Adrenal gland (tissue), 12 donors: ENCODE results near the gene STAB2. TPM values are rescaled to one million over a fixed set of nuclear protein-coding genes. Genes with fewer than 3 reads are reported as not detected.
A peak's percentile ranks its signal among the peaks of the same experiment; 100 is the strongest.

Experiments used
- DNase-seq, 7 donors: peaks; one replicate each; pipeline ENCODE4 v3.0.0-alpha.2; 2019 to 2020
- H3K27ac ChIP-seq, 5 donors: fragments of 200-600 bp; sonication (generic) in 4 of 5; 1 replicate in 3 of 5; 2 replicates in 2 of 5; pipeline versions ENCODE4 v1.5.1 to v1.8.0; 2016 to 2020; ENCODE audit warnings: mild to moderate bottlenecking in 1 of 5
- H3K27me3 ChIP-seq: fragments of 200-600 bp; 2 replicates; pipeline ENCODE4 v1.8.0; 2021
- H3K36me3 ChIP-seq, 2 donors: fragments of 200-600 bp; replicated peaks in 1 of 2; 1 replicate in 1 of 2; 2 replicates in 1 of 2; pipeline versions ENCODE4 v1.5.1 to v1.8.0; 2018 to 2022
- H3K4me1 ChIP-seq, 2 donors: fragments of 200-600 bp; replicated peaks in 1 of 2; 1 replicate in 1 of 2; 2 replicates in 1 of 2; pipeline versions ENCODE4 v1.5.1 to v1.8.0; 2018 to 2021
- H3K4me3 ChIP-seq, 4 donors: fragments of 200-600 bp; sonication (generic) in 3 of 4; one replicate each; pipeline ENCODE4 v1.5.1; 2016 to 2018
- H3K9me3 ChIP-seq, 3 donors: fragments of 200-600 bp; sonication (generic) in 1 of 3; replicated peaks in 1 of 3; 1 replicate in 2 of 3; 2 replicates in 1 of 3; pipeline versions ENCODE4 v1.5.1 to v1.8.0; 2016 to 2021
- CTCF ChIP-seq, 6 experiments: fragments of 450-650 bp in 4 of 6; fragments of 200-600 bp in 2 of 6; sonication (generic) in 1 of 6; IDR thresholded peaks; 1 replicate in 5 of 6; 2 replicates in 1 of 6; pipeline versions ENCODE4 v1.5.1 to v1.8.0; 2016 to 2021; ENCODE audit warnings: antibody characterized with exemption in 6 of 6, mild to moderate bottlenecking in 2 of 6, moderate library complexity in 1 of 6
- POLR2A ChIP-seq, 2 donors: fragments of 450-650 bp; IDR thresholded peaks; one replicate each; pipeline ENCODE4 v1.6.1; 2017; ENCODE audit warnings: antibody characterized with exemption in 2 of 2, mild to moderate bottlenecking in 2 of 2, moderate library complexity in 1 of 2
- WGBS, 4 donors: extraction: QIAGEN DNeasy Blood & Tissue Kit in 2 of 4; methylation state at CpG; one replicate each; pipeline versions ENCODE4 v1.1.5 to v1.1.7; 2013 to 2017; 5-methylcytosine and 5-hydroxymethylcytosine counted together
- intact Hi-C, 2 donors: fragments of 100-400 bp; cut with DNase I; formaldehyde crosslinking; loops; one replicate each; pipeline versions ENCODE4 v1.14.1 to v1.15.0; 2022 to 2023
- polyA plus RNA-seq, 3 donors: library from polyadenylated mRNA; stranded (reverse); fragments of 200-250 nt in 2 of 3; fragments of 350-450 nt in 1 of 3; fragmentation: Illumina TruSeq in 1 of 3; extraction: RNeasy Lipid Tissue Mini Kit (QIAGEN cat#74804) in 1 of 3; gene quantifications; one replicate each; pipeline ENCODE4 v1.2.3, GENCODE V29; 2013 to 2014
- total RNA-seq, 9 donors: library from RNA; depleted of rRNA in 4 of 9; stranded (reverse); fragments of >200 nt in 4 of 9; fragments of 120-200 nt in 1 of 9; fragmentation: NEBNext Ultra II Directional in 1 of 9; extraction: Animal tissue kit (Norgen Biotek cat#: 25700) in 1 of 9; gene quantifications; one replicate each; pipeline versions ENCODE4 v1.1.0 to v1.2.4, GENCODE V29; 2013 to 2023
- donor health status: healthy with polysubstance abuse.
- donor health status: Bipolar disorder and iron deficiency.
- donor health status: DM: yes; HTN: yes; CAD: no.
- donor health status: DM: no; HTN: no; CAD: no.
- donor health status: DM: no; HTN: no; CAD: no.
- donor health status: DM: yes; HTN: yes; CAD: no.

The STAB2 gene
- total and polyA plus RNA-seq, 12 donors: 0.02 to 2.1 (median 0.27) TPM; not detected in 1

- Histone ChIP-seq H3K27ac (no peak overlapping the region), H3K9me3 (no peaks in the 10 kb centered on the region), H3K36me3 (no peaks in the 10 kb centered on the region), H3K4me1 (no peaks in the 10 kb centered on the region), H3K27me3 (no peaks in the 10 kb centered on the region), H3K4me3 (no peak overlapping the region)
- intact Hi-C loops: no loop called here
- no peak for DNase-seq
- 53 to 80% (median 72%) methylated on average over 4 to 8 of the region's 8 CpGs for WGBS, 4 donors
- TF ChIP-seq POLR2A (IDR thresholded peaks at IDR 0.05) (no peak), CTCF (IDR thresholded peaks at IDR 0.05) (no peak)
These were observed 90.3 kb downstream of the STAB2 start for GRCh38 chr12:103677341-103677740.

GRCh38 chr12:103677905-103678304 is 90.8 kb downstream of the STAB2 start:
- intact Hi-C loops: no loop called here
- Histone ChIP-seq H3K4me1 (no peaks in the 10 kb centered on the region), H3K4me3 (no peak overlapping the region), H3K9me3 (no peaks in the 10 kb centered on the region), H3K27ac (no peak overlapping the region), H3K27me3 (no peaks in the 10 kb centered on the region), H3K36me3 (no peaks in the 10 kb centered on the region)
- no peak for TF ChIP-seq CTCF (IDR thresholded peaks at IDR 0.05)
- no peak for TF ChIP-seq POLR2A (IDR thresholded peaks at IDR 0.05)
- no peak for DNase-seq
- WGBS, 4 donors: 66 to 89% (median 86%) methylated on average over 2 of the region's 2 CpGs

- DNase-seq: no peak
- no peak overlapping the region for H3K27ac ChIP-seq
- TF ChIP-seq CTCF (IDR thresholded peaks at IDR 0.05) (no peak), POLR2A (IDR thresholded peaks at IDR 0.05) (no peak)
These were observed 92.5 kb downstream of the STAB2 start for GRCh38 chr12:103679421-103680170.

GRCh38 chr12:103680591-103681141 is 93.6 kb downstream of the STAB2 start:
- intact Hi-C loops: no loop called here
- peak in 5 of 7 donors; percentile 11 to 52 (median 16) for DNase-seq
- no peaks in the 10 kb centered on the region for H3K4me1 ChIP-seq
- no peak overlapping the region for H3K4me3 ChIP-seq
- H3K27me3 ChIP-seq: no peaks in the 10 kb centered on the region
- H3K27ac ChIP-seq: no peak overlapping the region
- TF ChIP-seq POLR2A (IDR thresholded peaks at IDR 0.05) (no peak), CTCF (IDR thresholded peaks at IDR 0.05) (no peak)
- H3K9me3 ChIP-seq: no peaks in the 10 kb centered on the region
- WGBS, 4 donors: 64 to 72% (median 69%) methylated on average over 7 of the region's 7 CpGs
- H3K36me3 ChIP-seq: no peaks in the 10 kb centered on the region

More at GRCh38 chr12:103679421-103680170, 92.5 kb downstream of the STAB2 start:
- Histone ChIP-seq H3K27me3 (no peaks in the 10 kb centered on the region), H3K4me3 (no peak overlapping the region), H3K36me3 (no peaks in the 10 kb centered on the region), H3K4me1 (no peaks in the 10 kb centered on the region), H3K9me3 (no peaks in the 10 kb centered on the region)
- intact Hi-C loops: no loop called here
- 77 to 82% (median 81%) methylated on average over 7 of the region's 7 CpGs for WGBS, 4 donors
